ENCODE measurements around the gene PLCB4. TPM values are rescaled to one million over a fixed set of nuclear protein-coding genes. Genes with fewer than 3 reads are reported as not detected.

The PLCB4 gene
- total RNA-seq, 1 experiment from 2014 or later = 10.1 TPM

DNA sequence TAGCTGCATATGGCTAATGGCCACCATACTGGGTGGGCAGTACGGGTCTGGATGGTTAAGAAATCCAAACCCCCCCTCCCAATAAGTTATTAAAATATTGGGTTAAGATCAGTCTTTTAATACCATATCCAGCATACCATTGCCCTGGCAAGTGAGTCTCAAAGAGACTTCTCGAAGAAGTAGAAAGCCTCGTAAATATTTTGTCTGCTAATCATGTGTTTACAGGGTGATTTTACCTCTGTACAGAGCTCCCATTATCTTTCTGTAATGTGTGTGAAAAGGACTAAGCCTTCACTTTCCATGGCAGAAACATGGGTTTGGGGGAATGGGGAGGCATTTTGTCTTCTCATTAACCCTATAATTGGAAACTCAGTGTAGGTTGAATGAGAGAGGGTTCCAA, 270.8 kb downstream of the PLCB4 start:
- H2BK12ac ChIP-seq (ENCODE audit: insufficient read length, low read depth, low read length) = no peak overlapping the region
- no peaks in the 10 kb centered on the region for H3K4me1 Mint-ChIP-seq
- no peak overlapping the region for H2AFZ ChIP-seq (ENCODE audit: low read length)
- H2BK20ac ChIP-seq (ENCODE audit: low read depth, low read length, poor library complexity, severe bottlenecking) = no peak overlapping the region
- H2BK120ac ChIP-seq (ENCODE audit: low read depth, low read length, poor library complexity, severe bottlenecking) = no peak overlapping the region
- H3K56ac ChIP-seq (ENCODE audit: insufficient read length, low read depth, low read length) = no peak overlapping the region
- no peak overlapping the region for H3K23ac ChIP-seq (ENCODE audit: insufficient read length, low read depth, low read length)
- no peak overlapping the region for H4K8ac ChIP-seq (replicated peaks; ENCODE audit: insufficient read length, low read depth, low read length)
- H3K36me3 Mint-ChIP-seq (ENCODE audit: insufficient read depth in 1 of 3, low read depth in 3 of 3) = no peaks in the 10 kb centered on the region
- no peaks in the 10 kb centered on the region for H3K79me2 ChIP-seq (ENCODE audit: insufficient read depth, low read length)
- no peak overlapping the region for H2BK5ac ChIP-seq (ENCODE audit: insufficient read length, low read length)
- DNase-seq = no peak
- H3T11ph ChIP-seq (ENCODE audit: low read length) = no peak overlapping the region
- no peak overlapping the region for H3K27ac Mint-ChIP-seq
- no peak overlapping the region for H3K4me3 Mint-ChIP-seq
- no peak overlapping the region for H2BK15ac ChIP-seq (ENCODE audit: low read depth, low read length)
- no peak overlapping the region for H2AK5ac ChIP-seq (ENCODE audit: insufficient read length, low read length)
- no peak overlapping the region for H3K18ac ChIP-seq (ENCODE audit: insufficient read length, low read depth, low read length)
- H3K9me3 ChIP-seq (ENCODE audit: control insufficient read depth, low read depth, low read length) = no peaks in the 10 kb centered on the region
- no peak overlapping the region for H4K91ac ChIP-seq (ENCODE audit: insufficient read length, low read depth, low read length)
- no peaks in the 10 kb centered on the region for H3K9me3 Mint-ChIP-seq
- H3K79me1 ChIP-seq (ENCODE audit: insufficient read depth, low read depth, low read length, poor library complexity, severe bottlenecking) = no peaks in the 10 kb centered on the region
- no peak overlapping the region for H3K4ac ChIP-seq (ENCODE audit: low read depth, low read length)
- no peak overlapping the region for H3K4me2 ChIP-seq (ENCODE audit: insufficient read depth, insufficient read length, low read length)
- no peaks in the 10 kb centered on the region for H3K23me2 ChIP-seq (ENCODE audit: insufficient read length, low read depth, low read length, poor library complexity, severe bottlenecking)
- H3K27me3 ChIP-seq (ENCODE audit: insufficient read depth, low read length) = no peaks in the 10 kb centered on the region
- no peaks in the 10 kb centered on the region for H3K27me3 Mint-ChIP-seq (ENCODE audit: low read depth)
- no peak overlapping the region for H4K5ac ChIP-seq (ENCODE audit: insufficient read length, low read depth, low read length)
- TF ChIP-seq, protein P1, sequence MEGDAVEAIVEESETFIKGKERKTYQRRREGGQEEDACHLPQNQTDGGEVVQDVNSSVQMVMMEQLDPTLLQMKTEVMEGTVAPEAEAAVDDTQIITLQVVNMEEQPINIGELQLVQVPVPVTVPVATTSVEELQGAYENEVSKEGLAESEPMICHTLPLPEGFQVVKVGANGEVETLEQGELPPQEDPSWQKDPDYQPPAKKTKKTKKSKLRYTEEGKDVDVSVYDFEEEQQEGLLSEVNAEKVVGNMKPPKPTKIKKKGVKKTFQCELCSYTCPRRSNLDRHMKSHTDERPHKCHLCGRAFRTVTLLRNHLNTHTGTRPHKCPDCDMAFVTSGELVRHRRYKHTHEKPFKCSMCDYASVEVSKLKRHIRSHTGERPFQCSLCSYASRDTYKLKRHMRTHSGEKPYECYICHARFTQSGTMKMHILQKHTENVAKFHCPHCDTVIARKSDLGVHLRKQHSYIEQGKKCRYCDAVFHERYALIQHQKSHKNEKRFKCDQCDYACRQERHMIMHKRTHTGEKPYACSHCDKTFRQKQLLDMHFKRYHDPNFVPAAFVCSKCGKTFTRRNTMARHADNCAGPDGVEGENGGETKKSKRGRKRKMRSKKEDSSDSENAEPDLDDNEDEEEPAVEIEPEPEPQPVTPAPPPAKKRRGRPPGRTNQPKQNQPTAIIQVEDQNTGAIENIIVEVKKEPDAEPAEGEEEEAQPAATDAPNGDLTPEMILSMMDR (conservative IDR thresholded peaks at IDR 0.05) = no peak
- H3K27ac ChIP-seq (ENCODE audit: insufficient read length, low read depth, low read length) = no peak overlapping the region
- H3K4me1 ChIP-seq (ENCODE audit: insufficient read depth, low read length) = no peaks in the 10 kb centered on the region; the same call in 1 of the 2 replicates
- H3K9ac ChIP-seq (ENCODE audit: extremely low read depth, insufficient read length, low read length) = no peak overlapping the region
- H3K14ac ChIP-seq (ENCODE audit: insufficient read depth, low read length) = no peak overlapping the region
- no peaks in the 10 kb centered on the region for H4K20me1 ChIP-seq (ENCODE audit: control insufficient read depth, insufficient read depth, insufficient read length)
- WGBS (ENCODE audit: extremely low coverage, insufficient read length, low lambda C conversion rate) = no CpG with 5 or more reads among the region's 3 CpGs
